OCI-LY3 (cell line): ENCODE measurements around the gene METTL5.

Experiments
- CTCF ChIP-seq: fragments of 200-600, 300-600 bp; sonication (generic); IDR thresholded peaks from 2 replicates; pipeline ENCODE4 v1.5.1; 2014; ENCODE audit warnings: antibody characterized with exemption, low read length, low read depth
- EZH2phosphoT487 ChIP-seq: fragments of 200-600 bp; shearing (Covaris generic); IDR thresholded peaks from 2 replicates; pipeline ENCODE4 v1.6.1; 2018; ENCODE audit warnings: antibody characterized with exemption, mixed run types, low read depth

- TF ChIP-seq CTCF (no peak), EZH2phosphoT487 (no peak)
Observed at GRCh38 chr2:169775765-169776164, 48.9 kb downstream of the METTL5 start.
